Spleen (tissue), 7 donors: ENCODE results near the gene DIRAS3.

Experiments used
- POLR2AphosphoS5 ChIP-seq, 3 donors: sonication (generic); formaldehyde crosslinking; IDR thresholded peaks; one replicate each; pipeline ENCODE4 v1.5.1; 2017; ENCODE audit warnings: antibody characterized with exemption in 3 of 3
- TF ChIP-seq, protein P1 (sequence below), 11 experiments: fragments of 200-600 bp in 7 of 11; fragments of 450-650 bp in 4 of 11; sonication (generic) in 4 of 11; IDR thresholded peaks in 8 of 11; conservative IDR thresholded peaks in 3 of 11; 1 replicate in 7 of 11; 2 replicates in 4 of 11; pipeline versions ENCODE4 v1.4.0 to v1.8.0; 2016 to 2021; ENCODE audit warnings: antibody characterized with exemption in 11 of 11, inconsistent platforms in 4 of 11, mild to moderate bottlenecking in 1 of 11
- donor health status: DM: no; HTN: no; CAD: no; lungs with moderate emphysema.
- donor health status: DM: no; HTN: no; CAD: no.
- donor health status: DM: no; HTN: no; CAD: no.

GRCh38 chr1:68016381-68016780 lies 34.0 kb downstream of the DIRAS3 start:
- no peak for TF ChIP-seq POLR2AphosphoS5 (IDR thresholded peaks at IDR 0.05)
- TF ChIP-seq, protein P1, sequence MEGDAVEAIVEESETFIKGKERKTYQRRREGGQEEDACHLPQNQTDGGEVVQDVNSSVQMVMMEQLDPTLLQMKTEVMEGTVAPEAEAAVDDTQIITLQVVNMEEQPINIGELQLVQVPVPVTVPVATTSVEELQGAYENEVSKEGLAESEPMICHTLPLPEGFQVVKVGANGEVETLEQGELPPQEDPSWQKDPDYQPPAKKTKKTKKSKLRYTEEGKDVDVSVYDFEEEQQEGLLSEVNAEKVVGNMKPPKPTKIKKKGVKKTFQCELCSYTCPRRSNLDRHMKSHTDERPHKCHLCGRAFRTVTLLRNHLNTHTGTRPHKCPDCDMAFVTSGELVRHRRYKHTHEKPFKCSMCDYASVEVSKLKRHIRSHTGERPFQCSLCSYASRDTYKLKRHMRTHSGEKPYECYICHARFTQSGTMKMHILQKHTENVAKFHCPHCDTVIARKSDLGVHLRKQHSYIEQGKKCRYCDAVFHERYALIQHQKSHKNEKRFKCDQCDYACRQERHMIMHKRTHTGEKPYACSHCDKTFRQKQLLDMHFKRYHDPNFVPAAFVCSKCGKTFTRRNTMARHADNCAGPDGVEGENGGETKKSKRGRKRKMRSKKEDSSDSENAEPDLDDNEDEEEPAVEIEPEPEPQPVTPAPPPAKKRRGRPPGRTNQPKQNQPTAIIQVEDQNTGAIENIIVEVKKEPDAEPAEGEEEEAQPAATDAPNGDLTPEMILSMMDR (IDR thresholded peaks at IDR 0.05 in 8 of 11, conservative IDR thresholded peaks at IDR 0.05 in 3 of 11) = no peak
